Esophagus (tissue), 2 donors: Measurements from ENCODE around the gene GSG1L2. TPM values are rescaled to one million over a fixed set of nuclear protein-coding genes. Genes with fewer than 3 reads are reported as not detected.
A peak's percentile ranks its signal among the peaks of the same experiment; 100 is the strongest.

Experiments
- H3K27ac ChIP-seq, 2 donors: one replicate each; pipeline ENCODE4 v1.5.1; 2013; ENCODE audit warnings: low read depth in 2 of 2, mild to moderate bottlenecking in 2 of 2, inconsistent platforms in 1 of 2, low read length in 1 of 2, moderate library complexity in 1 of 2
- H3K27me3 ChIP-seq, 2 donors: one replicate each; pipeline ENCODE4 v1.6.1; 2013; ENCODE audit warnings: low read length in 2 of 2, control low read depth in 1 of 2, mild to moderate bottlenecking in 1 of 2; ENCODE audit not compliant: insufficient read depth in 2 of 2, control insufficient read depth in 1 of 2
- H3K36me3 ChIP-seq, 2 donors: one replicate each; pipeline ENCODE4 v1.6.1; 2013; ENCODE audit warnings: low read length in 1 of 2; ENCODE audit not compliant: control insufficient read depth in 2 of 2, insufficient read depth in 2 of 2
- H3K4me1 ChIP-seq, 2 donors: one replicate each; pipeline ENCODE4 v1.6.1; 2013; ENCODE audit warnings: low read length in 1 of 2; ENCODE audit not compliant: control insufficient read depth in 2 of 2, insufficient read depth in 2 of 2
- H3K4me3 ChIP-seq, 2 donors: one replicate each; pipeline ENCODE4 v1.5.1; 2013; ENCODE audit warnings: low read length in 2 of 2, mild to moderate bottlenecking in 2 of 2, low read depth in 1 of 2, moderate library complexity in 1 of 2
- H3K9me3 ChIP-seq, 2 donors: one replicate each; pipeline ENCODE4 v1.6.1; 2013; ENCODE audit warnings: mild to moderate bottlenecking in 2 of 2, low read depth in 1 of 2, low read length in 1 of 2, moderate library complexity in 1 of 2; ENCODE audit not compliant: control insufficient read depth in 2 of 2, insufficient read depth in 1 of 2
- WGBS, 2 donors: extraction: QIAGEN DNeasy Blood & Tissue Kit; methylation state at CpG; one replicate each; pipeline ENCODE4 v1.1.7; 2013; 5-methylcytosine and 5-hydroxymethylcytosine counted together
- polyA plus RNA-seq, 2 donors: library from polyadenylated mRNA; stranded (reverse); fragments of 200-250 nt; gene quantifications; one replicate each; pipeline ENCODE4 v1.2.3, GENCODE V29; 2013
- donor health status: healthy with polysubstance abuse.
- donor health status: Bipolar disorder and iron deficiency.

Gene GSG1L2
- polyA plus RNA-seq, 2 donors: not detected

DNA sequence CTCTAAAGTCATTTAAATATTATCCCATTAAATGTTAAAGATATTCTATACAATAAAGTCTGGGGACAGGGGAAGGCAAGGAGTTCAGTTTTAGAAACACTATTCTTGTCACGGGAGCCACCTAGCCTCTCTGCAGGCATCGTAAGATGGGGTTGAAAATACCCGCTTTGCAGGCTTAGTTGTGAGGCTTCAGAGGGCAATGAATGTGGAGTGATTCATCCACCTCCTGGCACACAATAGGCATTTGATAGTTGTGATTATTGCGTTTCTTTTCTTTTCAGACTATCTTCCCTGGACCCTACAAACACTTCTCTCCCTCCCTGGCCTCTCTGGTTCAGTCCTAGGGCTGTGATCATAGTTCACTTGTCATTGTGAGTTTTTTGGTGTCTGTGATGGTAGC, 23.4 kb upstream of the GSG1L2 start:
- Histone ChIP-seq H3K9me3 (no peaks in the 10 kb centered on the region), H3K36me3 (no peaks in the 10 kb centered on the region), H3K4me3 (no peak overlapping the region), H3K27me3 (no peaks in the 10 kb centered on the region), H3K4me1 (no peaks in the 10 kb centered on the region), H3K27ac (no peak overlapping the region)
- WGBS, 2 donors: 78 to 82% methylated on average over 4 of the region's 4 CpGs

DNA sequence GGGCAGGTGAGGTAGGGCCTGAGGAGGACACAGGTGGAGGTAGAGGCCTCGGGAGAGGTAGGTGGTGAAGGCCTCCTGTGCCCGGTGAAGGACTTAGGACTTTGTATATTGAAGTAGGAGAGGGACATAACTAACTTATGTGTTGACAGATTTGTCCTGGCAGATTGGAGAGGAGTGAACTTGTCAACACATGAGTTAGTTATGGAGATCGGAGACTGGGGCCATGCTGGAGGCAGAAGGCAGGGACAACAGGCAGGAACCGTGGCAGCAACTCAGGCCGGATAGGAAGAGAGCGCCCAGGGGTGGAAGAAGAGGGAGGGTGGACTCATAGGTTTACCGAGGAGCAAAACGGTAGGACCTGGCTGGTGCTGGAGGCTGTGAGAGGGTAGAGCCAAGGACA, 22.3 kb upstream of the GSG1L2 start:
- Histone ChIP-seq H3K4me3 (no peak overlapping the region), H3K36me3 (no peaks in the 10 kb centered on the region), H3K9me3 (no peaks in the 10 kb centered on the region), H3K4me1 (no peaks in the 10 kb centered on the region), H3K27ac (no peak overlapping the region), H3K27me3 (no peaks in the 10 kb centered on the region)
- 77 to 79% methylated on average over 8 of the region's 8 CpGs for WGBS, 2 donors

GRCh38 chr17:9843152-9844010, 21.5 kb upstream of the GSG1L2 start:
- H3K36me3 ChIP-seq: no peaks in the 10 kb centered on the region
- no peaks in the 10 kb centered on the region for H3K9me3 ChIP-seq
- 70 to 77% methylated on average over 14 of the region's 14 CpGs for WGBS, 2 donors
- H3K4me3 ChIP-seq: no peak overlapping the region
- peak overlapping the region in 1 of 2 donors; percentile 54 for H3K27ac ChIP-seq
- H3K4me1 ChIP-seq: no peaks in the 10 kb centered on the region
- no peaks in the 10 kb centered on the region for H3K27me3 ChIP-seq

GRCh38 chr17:9842057-9842758, 20.3 kb upstream of the GSG1L2 start:
- H3K36me3 ChIP-seq: no peaks in the 10 kb centered on the region
- H3K27ac ChIP-seq: peak overlapping the region; percentile 54 to 83
- WGBS, 2 donors: 43 to 56% methylated on average over 14 of the region's 14 CpGs
- no peak overlapping the region for H3K4me3 ChIP-seq
- H3K27me3 ChIP-seq: no peaks in the 10 kb centered on the region
- H3K4me1 ChIP-seq: no peaks in the 10 kb centered on the region
- H3K9me3 ChIP-seq: no peaks in the 10 kb centered on the region

DNA sequence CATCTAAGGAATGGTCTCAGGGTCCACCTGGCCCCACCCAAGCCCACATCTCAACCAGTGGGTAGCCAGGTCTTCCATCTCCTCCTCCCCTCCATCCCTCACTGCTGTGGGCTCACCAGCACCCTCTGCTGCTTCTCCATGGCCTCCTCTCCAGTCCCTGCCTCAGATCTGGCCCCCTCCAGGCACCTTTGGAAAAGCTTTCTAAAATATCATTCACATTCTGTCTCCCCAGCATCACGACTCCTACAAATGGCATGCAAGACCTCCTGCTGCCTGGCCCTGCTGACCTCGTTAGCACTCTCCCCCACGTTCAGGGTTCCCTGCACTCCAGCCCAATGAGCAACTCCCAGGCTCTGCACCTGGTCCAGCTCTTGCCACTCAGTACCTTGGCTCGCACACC, 17.6 kb upstream of the GSG1L2 start:
- no peaks in the 10 kb centered on the region for H3K9me3 ChIP-seq
- no peaks in the 10 kb centered on the region for H3K4me1 ChIP-seq
- 56 to 62% methylated on average over 4 of the region's 4 CpGs for WGBS, 2 donors
- no peaks in the 10 kb centered on the region for H3K27me3 ChIP-seq
- H3K27ac ChIP-seq: no peak overlapping the region
- H3K36me3 ChIP-seq: no peaks in the 10 kb centered on the region
- H3K4me3 ChIP-seq: no peak overlapping the region

DNA sequence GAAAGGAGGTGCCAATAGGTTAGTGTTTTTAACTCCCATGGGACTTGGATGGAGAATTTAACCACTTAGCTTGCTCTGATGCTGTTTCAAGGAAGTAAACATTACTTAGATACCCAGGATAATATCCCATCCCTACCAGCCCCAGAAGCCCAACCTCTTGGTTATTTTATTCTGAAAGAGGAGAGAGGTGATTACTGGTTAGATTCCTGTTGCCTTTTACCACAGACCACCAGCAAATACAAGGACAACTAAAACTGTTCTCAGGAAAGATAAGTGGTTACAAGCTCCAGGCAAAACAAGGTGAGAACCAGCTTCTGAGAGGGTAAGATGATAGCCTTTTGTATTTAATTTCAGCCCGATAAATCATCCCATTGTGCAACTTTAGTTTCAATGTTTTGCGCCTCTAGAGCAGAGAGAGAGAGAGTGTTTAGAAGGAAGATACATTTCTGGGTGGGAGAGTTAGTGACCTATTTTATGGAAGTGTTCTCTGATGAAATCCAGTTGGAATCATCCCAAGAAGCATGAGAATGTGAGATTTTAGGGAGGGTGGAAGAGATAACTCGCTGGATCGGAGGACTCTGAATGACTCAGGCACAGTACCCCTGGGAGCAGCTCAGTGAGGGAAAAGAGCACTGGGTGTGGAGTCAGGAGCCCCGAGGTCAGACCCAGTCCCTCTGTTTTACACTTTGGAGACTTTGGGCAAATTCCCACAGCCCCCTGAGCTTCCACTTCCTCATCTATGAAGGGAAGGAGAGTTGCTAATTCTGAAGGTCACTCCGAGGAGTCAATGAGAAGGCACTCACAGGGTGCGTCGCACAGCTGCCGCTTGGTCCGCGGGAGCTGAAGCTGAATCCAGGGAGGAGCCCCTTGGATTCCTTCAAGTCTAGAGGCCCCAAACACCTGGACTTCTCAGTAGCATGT, 15.9 kb upstream of the GSG1L2 start:
- Histone ChIP-seq H3K9me3 (no peaks in the 10 kb centered on the region), H3K4me3 (no peak overlapping the region), H3K27ac (peak overlapping the region in 1 of 2 donors; percentile 32), H3K27me3 (no peaks in the 10 kb centered on the region), H3K4me1 (no peaks in the 10 kb centered on the region), H3K36me3 (no peaks in the 10 kb centered on the region)
- 63 to 66% methylated on average over 11 of the region's 11 CpGs for WGBS, 2 donors

DNA sequence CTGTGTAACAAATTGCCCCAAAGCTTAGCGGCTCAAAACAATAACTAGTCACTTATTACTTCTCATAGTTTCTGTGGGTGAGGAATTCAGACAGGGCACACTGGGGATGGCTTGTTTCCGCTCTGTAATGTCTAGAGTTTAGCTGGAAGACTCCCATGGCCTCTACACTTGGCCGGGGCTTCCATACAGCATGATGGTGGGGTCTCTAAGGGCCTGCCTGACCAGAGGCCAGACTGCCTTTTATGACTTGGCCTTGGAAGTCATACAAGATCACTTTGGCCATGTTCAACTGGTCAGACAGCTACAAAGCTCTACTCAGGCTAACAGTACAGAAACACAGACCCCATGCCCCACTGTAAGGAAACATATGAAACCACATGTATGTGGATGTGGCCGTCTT, 12.0 kb upstream of the GSG1L2 start:
- no peaks in the 10 kb centered on the region for H3K4me1 ChIP-seq
- 84 to 90% methylated on average over 4 of the region's 4 CpGs for WGBS, 2 donors

DNA sequence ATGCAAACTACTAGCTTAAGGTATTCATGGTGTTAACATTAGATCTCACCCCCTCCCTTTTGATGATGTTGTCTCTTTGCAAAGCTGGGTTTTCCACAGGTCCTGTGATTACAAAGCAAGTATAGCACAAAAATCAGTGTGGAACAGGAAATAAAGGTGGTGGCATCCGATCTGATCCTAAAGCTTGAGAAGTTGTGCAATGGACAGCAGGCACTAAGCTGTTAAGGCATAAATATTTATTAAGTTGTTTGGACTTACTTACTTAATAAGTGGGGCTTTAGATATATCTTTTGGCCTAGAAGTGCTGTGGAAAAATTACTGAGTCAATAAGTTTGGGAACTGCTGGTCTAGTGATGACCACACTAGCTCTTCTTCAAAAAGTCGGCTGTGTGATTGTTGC, 8.8 kb upstream of the GSG1L2 start:
- no peaks in the 10 kb centered on the region for H3K4me1 ChIP-seq
- WGBS, 2 donors: 63 to 85% methylated on average over 2 of the region's 2 CpGs
- no peak overlapping the region for H3K27ac ChIP-seq
- H3K4me3 ChIP-seq: no peak overlapping the region
- H3K36me3 ChIP-seq: no peaks in the 10 kb centered on the region
- H3K27me3 ChIP-seq: no peaks in the 10 kb centered on the region
- peaks cover 0 to 7% of the 10 kb centered on the region in 2 donors for H3K9me3 ChIP-seq

More for the DNA sequence above, 12.0 kb upstream of the GSG1L2 start:
- H3K36me3 ChIP-seq: no peaks in the 10 kb centered on the region
- H3K4me3 ChIP-seq: no peak overlapping the region
- no peak overlapping the region for H3K27ac ChIP-seq
- H3K9me3 ChIP-seq: peaks cover 0 to 7% of the 10 kb centered on the region in 2 donors
- H3K27me3 ChIP-seq: no peaks in the 10 kb centered on the region

DNA sequence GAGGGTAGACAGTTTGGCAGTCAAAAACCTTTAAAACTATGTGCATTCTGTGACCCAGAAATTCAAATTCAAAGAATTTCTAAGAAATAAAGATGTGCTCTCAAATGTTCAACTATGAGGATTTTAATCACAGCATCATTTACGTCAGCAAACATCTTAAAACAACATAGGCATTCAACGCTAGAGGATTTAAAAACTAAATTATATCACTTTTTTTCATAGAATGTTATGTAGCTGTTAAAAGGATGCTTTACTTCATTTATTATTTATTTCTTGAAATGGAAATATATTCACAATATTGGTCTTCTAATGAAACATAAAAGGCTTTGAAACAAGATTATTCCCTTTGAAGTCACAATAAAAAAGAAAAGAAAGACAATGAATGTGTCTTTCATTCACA, 7.5 kb upstream of the GSG1L2 start:
- WGBS, 2 donors: 81 to 87% methylated on average over 2 of the region's 2 CpGs
- Histone ChIP-seq H3K27me3 (no peaks in the 10 kb centered on the region), H3K36me3 (no peaks in the 10 kb centered on the region), H3K4me3 (no peak overlapping the region), H3K4me1 (peaks cover 0 to 2% of the 10 kb centered on the region in 2 donors), H3K9me3 (peaks cover 0 to 7% of the 10 kb centered on the region in 2 donors), H3K27ac (no peak overlapping the region)
